Osteoblast (primary cell): ENCODE data around the gene ZMYND11. TPM values are rescaled to one million over a fixed set of nuclear protein-coding genes. Genes with fewer than 3 reads are reported as not detected.

Experiments
- DNase-seq: peaks from one replicate; pipeline ENCODE4 v3.0.0; 2011; ENCODE audit warnings: low spot score, mixed read lengths; ENCODE audit not compliant: insufficient read length; ENCODE audit errors: missing footprints
- H2AFZ ChIP-seq: 2 replicates; pipeline ENCODE4 v1.6.0; 2011; ENCODE audit warnings: mild to moderate bottlenecking, low read length
- H3K27ac ChIP-seq: 2 replicates; pipeline ENCODE4 v1.5.1; 2011; ENCODE audit warnings: mild to moderate bottlenecking, low read depth, low read length, moderate library complexity
- H3K27me3 ChIP-seq: 2 replicates; pipeline ENCODE4 v1.6.0; 2012; ENCODE audit warnings: mild to moderate bottlenecking, control low read depth, inconsistent platforms, low read length, moderate library complexity; ENCODE audit not compliant: insufficient read depth
- H3K36me3 ChIP-seq: 2 replicates; pipeline ENCODE4 v1.5.1; 2011; ENCODE audit warnings: mild to moderate bottlenecking, low read length, control low read depth, moderate library complexity; ENCODE audit not compliant: insufficient read depth
- H3K4me1 ChIP-seq: 2 replicates; pipeline ENCODE4 v1.5.1; 2011; ENCODE audit warnings: mild to moderate bottlenecking, low read length, control low read depth, moderate library complexity; ENCODE audit not compliant: insufficient read depth
- H3K4me2 ChIP-seq: 2 replicates; pipeline ENCODE4 v1.6.0; 2011; ENCODE audit warnings: mild to moderate bottlenecking, low read length; ENCODE audit not compliant: insufficient read depth
- H3K4me3 ChIP-seq: fragments of 200-600 bp; sonication (generic); 3 replicates; pipeline ENCODE4 v1.5.1; 2012; ENCODE audit warnings: mild to moderate bottlenecking, low read length, inconsistent platforms; ENCODE audit not compliant: insufficient read depth
- H3K79me2 ChIP-seq: 2 replicates; pipeline ENCODE4 v1.6.0; 2012; ENCODE audit warnings: mild to moderate bottlenecking, low read length, control low read depth, inconsistent platforms; ENCODE audit not compliant: insufficient read depth
- H3K9me3 ChIP-seq: 2 replicates; pipeline ENCODE4 v1.5.1; 2011; ENCODE audit warnings: low read depth, low read length, control low read depth
- H4K20me1 ChIP-seq: 2 replicates; pipeline ENCODE4 v1.6.0; 2012; ENCODE audit warnings: mild to moderate bottlenecking, low read length, control low read depth; ENCODE audit not compliant: insufficient read depth
- CTCF ChIP-seq: IDR thresholded peaks from 2 replicates; pipeline ENCODE4 v1.5.1; 2011; ENCODE audit warnings: mild to moderate bottlenecking, low read depth, low read length, moderate library complexity; ENCODE audit errors: extremely low read depth
- total RNA-seq: library from RNA; depleted of rRNA; stranded (reverse); fragments of >200 nt; gene quantifications from 2 replicates; pipeline ENCODE4 v1.2.3, GENCODE V29; 2012

The ZMYND11 gene
- total RNA-seq, 1 donor: 56.5 TPM

- Histone ChIP-seq H3K4me2 (no peak overlapping the region), H3K79me2 (peaks cover 3% of the 10 kb centered on the region)
- no peak for DNase-seq
Measured at GRCh38 chr10:235915-236314, 100.7 kb downstream of the ZMYND11 start.

GRCh38 chr10:239109-239508 lies 103.9 kb downstream of the ZMYND11 start:
- Histone ChIP-seq H3K27me3 (no peaks in the 10 kb centered on the region), H3K79me2 (no peaks in the 10 kb centered on the region), H4K20me1 (no peaks in the 10 kb centered on the region), H3K4me2 (no peak overlapping the region), H3K4me1 (no peaks in the 10 kb centered on the region), H3K36me3 (peaks cover 18% of the 10 kb centered on the region), H3K9me3 (no peaks in the 10 kb centered on the region), H3K4me3 (no peak overlapping the region), H2AFZ (no peak overlapping the region), H3K27ac (no peak overlapping the region)
- TF ChIP-seq CTCF: peak; percentile 22
- peak; percentile 73 for DNase-seq

More at GRCh38 chr10:235915-236314, 100.7 kb downstream of the ZMYND11 start:
- Histone ChIP-seq H2AFZ (no peak overlapping the region), H3K36me3 (peaks cover 10% of the 10 kb centered on the region), H3K4me1 (no peaks in the 10 kb centered on the region), H3K27ac (no peak overlapping the region), H3K27me3 (no peaks in the 10 kb centered on the region), H4K20me1 (no peaks in the 10 kb centered on the region), H3K4me3 (no peak overlapping the region), H3K9me3 (no peaks in the 10 kb centered on the region)
- no peak for TF ChIP-seq CTCF

GRCh38 chr10:241451-241850 lies 106.2 kb downstream of the ZMYND11 start:
- Histone ChIP-seq H3K4me3 (no peak overlapping the region), H3K79me2 (no peaks in the 10 kb centered on the region), H3K27ac (no peak overlapping the region), H3K36me3 (peaks cover 18% of the 10 kb centered on the region), H4K20me1 (no peaks in the 10 kb centered on the region), H3K27me3 (no peaks in the 10 kb centered on the region), H3K9me3 (no peaks in the 10 kb centered on the region), H2AFZ (no peak overlapping the region), H3K4me2 (no peak overlapping the region), H3K4me1 (no peaks in the 10 kb centered on the region)
- TF ChIP-seq CTCF: no peak
- no peak for DNase-seq

GRCh38 chr10:241966-242643 lies 106.8 kb downstream of the ZMYND11 start:
- H3K4me2 ChIP-seq: no peak overlapping the region
- no peak for TF ChIP-seq CTCF
- H4K20me1 ChIP-seq: no peaks in the 10 kb centered on the region
- H3K79me2 ChIP-seq: no peaks in the 10 kb centered on the region
- no peak overlapping the region for H2AFZ ChIP-seq
- no peak overlapping the region for H3K4me3 ChIP-seq
- no peak for DNase-seq
- H3K36me3 ChIP-seq: peaks cover 23% of the 10 kb centered on the region
- H3K9me3 ChIP-seq: no peaks in the 10 kb centered on the region
- H3K27me3 ChIP-seq: no peaks in the 10 kb centered on the region
- no peaks in the 10 kb centered on the region for H3K4me1 ChIP-seq
- H3K27ac ChIP-seq: no peak overlapping the region
